Endodermal cell (in vitro differentiated cells): Measurements from ENCODE around the gene CDCA3. TPM values are rescaled to one million over a fixed set of nuclear protein-coding genes. Genes with fewer than 3 reads are reported as not detected.

Source experiments
- DNase-seq: peaks from one replicate; pipeline ENCODE4 v3.0.0-alpha.2; 2017
- H3K27ac ChIP-seq: 2 replicates; pipeline ENCODE4 v1.5.1; 2013; ENCODE audit warnings: mild to moderate bottlenecking, low read depth, low read length, moderate library complexity
- H3K27me3 ChIP-seq: 2 replicates; pipeline ENCODE4 v1.6.1; 2013; ENCODE audit warnings: mild to moderate bottlenecking, low read length, moderate library complexity; ENCODE audit not compliant: insufficient read depth, control insufficient read depth, poor library complexity, severe bottlenecking
- H3K36me3 ChIP-seq: 2 replicates; pipeline ENCODE4 v1.7.0; 2013; ENCODE audit warnings: mild to moderate bottlenecking, low read length, moderate library complexity; ENCODE audit not compliant: control insufficient read depth, insufficient read depth
- H3K4me1 ChIP-seq: one replicate; pipeline ENCODE4 v1.7.0; 2013; ENCODE audit warnings: low read length; ENCODE audit not compliant: control insufficient read depth, insufficient read depth
- H3K4me3 ChIP-seq: 2 replicates; pipeline ENCODE4 v1.5.1; 2013; ENCODE audit warnings: mild to moderate bottlenecking, low read length, moderate library complexity
- H3K9ac ChIP-seq: 2 replicates; pipeline ENCODE4 v1.6.1; 2013; ENCODE audit warnings: mild to moderate bottlenecking, low read length, moderate library complexity; ENCODE audit not compliant: poor library complexity, severe bottlenecking; ENCODE audit errors: extremely low read depth
- H3K9me3 ChIP-seq: 2 replicates; pipeline ENCODE4 v1.6.1; 2013; ENCODE audit warnings: mild to moderate bottlenecking, low read length, moderate library complexity; ENCODE audit not compliant: control insufficient read depth
- H3K27ac Mint-ChIP-seq: 2 replicates; pipeline ENCODE4 v1.8.0; 2020; ENCODE audit warnings: mixed read lengths
- H3K27me3 Mint-ChIP-seq: 2 replicates; pipeline ENCODE4 v1.8.0; 2021; ENCODE audit warnings: mild to moderate bottlenecking, mixed read lengths; ENCODE audit not compliant: insufficient read depth
- H3K36me3 Mint-ChIP-seq: 2 replicates; pipeline ENCODE4 v1.8.0; 2020; ENCODE audit warnings: low read depth, mixed read lengths
- H3K4me1 Mint-ChIP-seq: 2 replicates; pipeline ENCODE4 v1.8.0; 2020; ENCODE audit warnings: mixed read lengths
- H3K4me3 Mint-ChIP-seq: 2 replicates; pipeline ENCODE4 v1.8.0; 2020; ENCODE audit warnings: mild to moderate bottlenecking, moderate library complexity, mixed read lengths
- H3K9me3 Mint-ChIP-seq: 2 replicates; pipeline ENCODE4 v1.8.0; 2020; ENCODE audit warnings: mild to moderate bottlenecking, mixed read lengths
- WGBS, 2 experiments: methylation state at CpG; one replicate each; pipeline versions ENCODE4 v1.1.5 to v1.1.7; 2013; ENCODE audit warnings: missing lambda C conversion rate in 2 of 2, mixed read lengths in 1 of 2; ENCODE audit not compliant: insufficient coverage in 1 of 2, insufficient read length in 1 of 2; 5-methylcytosine and 5-hydroxymethylcytosine counted together
- long read RNA-seq, 4 experiments: library from polyadenylated mRNA in 2 of 4; library from RNA in 1 of 4; library from capped mRNA in 1 of 4; stranded (forward) in 3 of 4; unstranded in 1 of 4; transcript quantifications; one replicate each; pipeline ENCODE4 v2.0.0, GENCODE V29; 2020 to 2021; ENCODE audit warnings: inconsistent platforms in 1 of 4
- polyA plus RNA-seq, 2 experiments: library from polyadenylated mRNA; stranded (reverse); fragments of 50-300 nt; gene quantifications; one replicate each; pipeline ENCODE4 v1.2.3, GENCODE V29; 2013
- total RNA-seq, 2 donors: library from RNA; stranded (reverse); fragmentation: NEBNext Ultra II Directional in 1 of 2; extraction: Animal tissue kit (Norgen Biotek cat#: 25700) in 1 of 2; gene quantifications; 2 replicates in 1 of 2; 3 replicates in 1 of 2; pipeline ENCODE4 v1.2.1, GENCODE V29; 2021
- TF ChIP-seq, protein P1 (sequence below): fragments of 200-600 bp; sonication (generic); conservative IDR thresholded peaks from 2 replicates; pipeline ENCODE4 v1.5.0; 2021; ENCODE audit warnings: antibody characterized with exemption, mild to moderate bottlenecking

Gene CDCA3
- total RNA-seq, result 10 to 100 TPM; 53.1 to 63.9 TPM
- 87.9 TPM for polyA plus RNA-seq (2013, experiment 1 of 2)
- 84.7 TPM for polyA plus RNA-seq (2013, experiment 2 of 2)
- long read RNA-seq, experiment 1, transcript CDCA3-207 (6 exons, 1,943 nt), result major isoform, 16 of 23 reads
- long read RNA-seq, experiment 1, partial matches to known transcripts, result 2 of 23 reads
- long read RNA-seq, experiment 1, other reads (novel, unspliced or antisense), result 2 of 23 reads
- long read RNA-seq, experiment 2, transcript CDCA3-207 (6 exons, 1,943 nt), result major isoform, 24 of 35 reads
- long read RNA-seq, experiment 2, partial matches to known transcripts, result 5 of 35 reads
- long read RNA-seq, experiment 2, other reads (novel, unspliced or antisense), result 6 of 35 reads
- long read RNA-seq, experiment 3, transcript CDCA3-207 (6 exons, 1,943 nt), result major isoform, 79 of 155 reads
- long read RNA-seq, experiment 3, transcript CDCA3-204 (5 exons, 1,327 nt), result minor isoform, 9 of 155 reads
- long read RNA-seq, experiment 3, partial matches to known transcripts, result 15 of 155 reads
- long read RNA-seq, experiment 3, other reads (novel, unspliced or antisense), result 46 of 155 reads
- long read RNA-seq, experiment 4, transcript CDCA3-207 (6 exons, 1,943 nt), result major isoform, 43 of 56 reads
- long read RNA-seq, experiment 4, partial matches to known transcripts, result 2 of 56 reads
- long read RNA-seq, experiment 4, other reads (novel, unspliced or antisense), result 2 of 56 reads

DNA sequence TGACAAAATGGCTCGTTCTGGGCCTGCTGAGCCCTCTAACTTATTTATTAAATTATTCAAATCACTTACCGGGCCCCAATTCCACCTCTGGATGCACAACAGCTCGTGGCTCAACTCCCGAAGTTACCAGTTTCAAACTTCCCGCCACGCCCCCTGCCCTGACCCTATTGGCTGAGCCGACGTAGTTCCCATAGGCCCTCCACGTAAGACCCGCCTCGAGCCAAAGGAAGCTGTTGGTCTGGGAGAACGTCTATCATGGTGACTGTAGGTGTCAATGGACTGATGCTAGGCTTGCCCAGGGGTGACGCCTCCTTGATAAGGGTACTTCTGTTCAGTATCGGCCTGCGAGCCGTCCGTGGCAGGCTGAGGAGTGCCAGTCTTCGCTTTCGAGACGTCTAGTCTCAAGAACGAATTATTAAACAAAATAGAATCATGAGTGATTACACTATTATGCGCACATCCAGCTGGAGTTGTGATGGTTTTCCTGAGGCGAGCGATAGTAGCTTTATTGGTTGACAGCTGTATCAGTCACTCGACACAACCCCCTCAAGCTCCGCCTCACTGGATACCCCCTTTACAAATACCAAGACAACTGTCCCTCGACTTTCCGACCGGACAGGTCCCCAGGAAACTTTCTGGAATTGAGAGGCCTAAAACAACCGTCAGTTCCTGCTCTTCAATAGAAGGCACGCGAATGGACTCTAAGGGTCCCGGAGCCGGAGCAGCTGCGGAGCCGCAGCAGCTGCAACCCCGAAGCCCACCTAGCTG lies at the start of gene CDCA3:
Gene CDCA3, minus strand, starts transcription at position 134 of the 768 bp plus-strand sequence. CDS start 334 bp downstream, outside the sequence.
- peaks cover 2% of the 10 kb centered on the region for H3K4me1 ChIP-seq
- DNase-seq, result peak; percentile 100
- TF ChIP-seq, protein P1, sequence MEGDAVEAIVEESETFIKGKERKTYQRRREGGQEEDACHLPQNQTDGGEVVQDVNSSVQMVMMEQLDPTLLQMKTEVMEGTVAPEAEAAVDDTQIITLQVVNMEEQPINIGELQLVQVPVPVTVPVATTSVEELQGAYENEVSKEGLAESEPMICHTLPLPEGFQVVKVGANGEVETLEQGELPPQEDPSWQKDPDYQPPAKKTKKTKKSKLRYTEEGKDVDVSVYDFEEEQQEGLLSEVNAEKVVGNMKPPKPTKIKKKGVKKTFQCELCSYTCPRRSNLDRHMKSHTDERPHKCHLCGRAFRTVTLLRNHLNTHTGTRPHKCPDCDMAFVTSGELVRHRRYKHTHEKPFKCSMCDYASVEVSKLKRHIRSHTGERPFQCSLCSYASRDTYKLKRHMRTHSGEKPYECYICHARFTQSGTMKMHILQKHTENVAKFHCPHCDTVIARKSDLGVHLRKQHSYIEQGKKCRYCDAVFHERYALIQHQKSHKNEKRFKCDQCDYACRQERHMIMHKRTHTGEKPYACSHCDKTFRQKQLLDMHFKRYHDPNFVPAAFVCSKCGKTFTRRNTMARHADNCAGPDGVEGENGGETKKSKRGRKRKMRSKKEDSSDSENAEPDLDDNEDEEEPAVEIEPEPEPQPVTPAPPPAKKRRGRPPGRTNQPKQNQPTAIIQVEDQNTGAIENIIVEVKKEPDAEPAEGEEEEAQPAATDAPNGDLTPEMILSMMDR, result no peak
- peaks cover 25% of the 10 kb centered on the region for H3K4me1 Mint-ChIP-seq
- no peaks in the 10 kb centered on the region for H3K27me3 Mint-ChIP-seq
- H3K27ac Mint-ChIP-seq, result peak within 1 kb of the TSS; percentile 99
- peaks cover 48% of the 10 kb centered on the region for H3K36me3 ChIP-seq
- H3K36me3 Mint-ChIP-seq, result peaks cover 45% of the 10 kb centered on the region
- no peaks in the 10 kb centered on the region for H3K27me3 ChIP-seq
- peak within 1 kb of the TSS; percentile 56 for H3K9ac ChIP-seq
- H3K27ac ChIP-seq, result peak within 1 kb of the TSS; percentile 85
- H3K4me3 Mint-ChIP-seq, result peak within 1 kb of the TSS; percentile 88
- H3K9me3 ChIP-seq, result no peaks in the 10 kb centered on the region
- WGBS, 2 experiments, result 0 to 1% methylated on average over 23 to 37 of the region's 37 CpGs
- H3K4me3 ChIP-seq, result peak within 1 kb of the TSS; percentile 92
- H3K9me3 Mint-ChIP-seq, result no peaks in the 10 kb centered on the region

DNA sequence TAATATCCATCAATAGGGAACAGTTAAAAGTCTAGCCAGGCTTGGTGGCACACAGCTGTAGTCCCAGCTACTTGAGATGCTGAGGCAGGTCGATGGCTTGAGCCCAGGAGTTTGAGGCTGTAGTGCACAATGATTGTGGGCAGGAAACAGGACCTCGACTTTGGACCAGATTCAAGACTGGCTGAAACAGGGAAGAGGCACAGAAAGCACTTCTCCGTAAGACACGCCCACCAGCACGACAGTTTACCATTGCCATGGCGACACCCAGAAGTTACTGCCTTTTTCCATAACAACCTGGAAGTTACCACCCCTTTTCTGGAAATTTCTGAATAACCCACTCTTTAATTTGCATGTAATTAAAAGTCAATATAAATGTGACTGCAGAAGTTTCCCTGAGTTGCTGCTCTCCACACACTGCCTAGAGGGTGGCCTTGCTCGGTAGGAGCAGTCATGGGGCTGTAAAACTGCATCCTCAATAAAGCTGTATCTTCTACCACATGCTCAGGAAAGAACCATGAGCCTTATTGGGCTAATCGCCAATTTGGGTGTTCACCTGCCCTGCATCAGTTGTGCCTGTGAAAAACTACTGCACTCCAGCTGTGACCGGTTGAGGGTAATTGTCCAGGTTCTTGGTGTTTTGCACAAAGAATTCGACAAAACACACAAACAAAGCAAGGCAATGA lies 48.9 kb upstream of the CDCA3 start:
- H3K36me3 Mint-ChIP-seq, result no peaks in the 10 kb centered on the region
- DNase-seq, result no peak
- peaks cover 4% of the 10 kb centered on the region for H3K27me3 Mint-ChIP-seq
- H3K4me3 Mint-ChIP-seq, result no peak overlapping the region
- H3K27ac Mint-ChIP-seq, result no peak overlapping the region
- H3K9me3 Mint-ChIP-seq, result no peaks in the 10 kb centered on the region
- H3K4me3 ChIP-seq, result no peak overlapping the region
- no peak overlapping the region for H3K27ac ChIP-seq
- TF ChIP-seq, protein P1, result no peak
- H3K9me3 ChIP-seq, result no peaks in the 10 kb centered on the region
- H3K36me3 ChIP-seq, result no peaks in the 10 kb centered on the region
- peaks cover 13% of the 10 kb centered on the region for H3K4me1 Mint-ChIP-seq
- H3K9ac ChIP-seq, result no peak overlapping the region
- H3K4me1 ChIP-seq, result peaks cover 7% of the 10 kb centered on the region
- WGBS, 2 experiments, result 86% methylated on average over 7 to 10 of the region's 10 CpGs
- no peaks in the 10 kb centered on the region for H3K27me3 ChIP-seq

DNA sequence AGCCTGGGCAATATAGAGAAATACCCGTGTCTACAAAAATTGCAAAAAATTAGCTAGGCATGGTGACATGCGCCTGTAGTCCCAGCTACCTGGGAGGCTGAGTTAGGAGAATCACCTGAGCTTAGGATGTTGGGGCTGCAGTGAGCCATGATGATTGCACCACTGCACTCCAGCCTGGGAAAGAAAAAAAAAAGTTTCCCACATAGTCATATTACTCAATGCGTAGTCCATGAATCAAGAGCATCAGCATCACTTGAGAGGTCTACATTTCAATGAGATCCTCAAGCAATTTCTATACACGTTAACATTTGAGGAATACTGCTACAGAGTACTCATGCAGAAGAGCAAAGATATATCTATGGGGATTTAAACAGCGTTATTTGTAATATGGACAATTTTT lies 48.3 kb upstream of the CDCA3 start:
- H3K4me3 Mint-ChIP-seq, result no peak overlapping the region
- DNase-seq, result no peak
- Histone ChIP-seq H3K36me3 (no peaks in the 10 kb centered on the region), H3K9ac (no peak overlapping the region), H3K27me3 (no peaks in the 10 kb centered on the region), H3K4me3 (no peak overlapping the region), H3K27ac (no peak overlapping the region), H3K4me1 (peaks cover 6% of the 10 kb centered on the region), H3K9me3 (no peaks in the 10 kb centered on the region)
- no peaks in the 10 kb centered on the region for H3K9me3 Mint-ChIP-seq
- TF ChIP-seq, protein P1, result no peak
- 92 to 93% methylated on average over 4 to 5 of the region's 5 CpGs for WGBS, 2 experiments
- H3K4me1 Mint-ChIP-seq, result peaks cover 13% of the 10 kb centered on the region
- H3K36me3 Mint-ChIP-seq, result no peaks in the 10 kb centered on the region
- peaks cover 4% of the 10 kb centered on the region for H3K27me3 Mint-ChIP-seq
- no peak overlapping the region for H3K27ac Mint-ChIP-seq
